GM18873 (cell line): ENCODE results near the gene CDCA7.
"Not testable (repeated sequence)": the region's sequence is repeated elsewhere in the genome, so short reads cannot be mapped to it uniquely, and the experiment has no call there.

Experiments
- ATAC-seq: cut with Tn5 transposase; IDR thresholded peaks from one replicate; pipeline ENCODE4 v1.9.1; 2021; ENCODE audit warnings: mild to moderate bottlenecking, moderate library complexity, moderate number of reproducible peaks; ENCODE audit not compliant: unreplicated experiment, low FRiP score

Gene CDCA7

GRCh38 chr2:173400760-173401159 is 46.1 kb downstream of the CDCA7 start:
- no peak for ATAC-seq

GRCh38 chr2:173401716-173402326 is 47.1 kb downstream of the CDCA7 start:
- ATAC-seq = no peak

- ATAC-seq = peak; percentile 47
Measured at GRCh38 chr2:173402405-173402974, 47.8 kb downstream of the CDCA7 start.

- no peak for ATAC-seq
Measured at GRCh38 chr2:173404841-173405750, 50.4 kb downstream of the CDCA7 start.

GRCh38 chr2:173407176-173407575 is 52.5 kb downstream of the CDCA7 start:
- no peak for ATAC-seq

- no peak for ATAC-seq
Measured at GRCh38 chr2:173407646-173408045, 53.0 kb downstream of the CDCA7 start.

GRCh38 chr2:173410579-173410978 is 55.9 kb downstream of the CDCA7 start:
- ATAC-seq = no peak

GRCh38 chr2:173412628-173413027 is 58.0 kb downstream of the CDCA7 start:
- ATAC-seq = no peak

GRCh38 chr2:173414823-173415322 is 60.2 kb downstream of the CDCA7 start:
- no peak for ATAC-seq

- no peak for ATAC-seq
Measured at GRCh38 chr2:173415431-173416381, 61.0 kb downstream of the CDCA7 start.

- ATAC-seq = not testable (repeated sequence)
Measured at GRCh38 chr2:173416415-173417152, 61.9 kb downstream of the CDCA7 start.

- ATAC-seq = no peak
Measured at GRCh38 chr2:173417341-173417740, 62.7 kb downstream of the CDCA7 start.

- ATAC-seq = no peak
Measured at GRCh38 chr2:173417802-173418201, 63.1 kb downstream of the CDCA7 start.
